GM12891 (cell line): ENCODE measurements around the gene TIGIT.

Experiments used
- PAX5 ChIP-seq: IDR thresholded peaks from 2 replicates; pipeline ENCODE4 v1.6.1; 2011; ENCODE audit warnings: low read length, moderate library complexity, mild to moderate bottlenecking; ENCODE audit not compliant: insufficient read depth, severe bottlenecking
- POLR2A ChIP-seq: IDR thresholded peaks from 2 replicates; pipeline ENCODE4 v1.6.1; 2011; ENCODE audit warnings: low read depth, low read length, control low read depth
- POLR2AphosphoS5 ChIP-seq: IDR thresholded peaks from 2 replicates; pipeline ENCODE4 v1.6.1; 2011; ENCODE audit warnings: low read depth, low read length, control low read depth
- POU2F2 ChIP-seq: IDR thresholded peaks from 2 replicates; pipeline ENCODE4 v1.6.1; 2011; ENCODE audit warnings: low read depth, mild to moderate bottlenecking, control low read depth, low read length, moderate library complexity
- SPI1 ChIP-seq: IDR thresholded peaks from 2 replicates; pipeline ENCODE4 v1.6.1; 2011; ENCODE audit warnings: low read depth, low read length, control low read depth
- TAF1 ChIP-seq: IDR thresholded peaks from 2 replicates; pipeline ENCODE4 v1.6.1; 2011; ENCODE audit warnings: low read depth, low read length, control low read depth

- TF ChIP-seq POLR2AphosphoS5: no peak
- no peak for TF ChIP-seq POLR2A
- TF ChIP-seq SPI1: no peak
- no peak for TF ChIP-seq POU2F2
- TF ChIP-seq TAF1: no peak
- TF ChIP-seq PAX5: no peak
These were observed 14.0 kb downstream of the TIGIT start for GRCh38 chr3:114307832-114308231.
